Activated CD4-positive, alpha-beta T cell treated with anti-CD3 and anti-CD28 coated beads for 48 hours (primary cell): ENCODE results near the gene ZDHHC9.

ENCODE experiments used
- DNase-seq: peaks from one replicate; pipeline ENCODE4 v3.0.0-alpha.2; 2020

Gene ZDHHC9

GRCh38 chrX:129818123-129818522 lies 25.6 kb downstream of the ZDHHC9 start:
- DNase-seq, result no peak

- DNase-seq, result no peak
Observed at GRCh38 chrX:129813662-129814368, 29.9 kb downstream of the ZDHHC9 start.

GRCh38 chrX:129808829-129809796 lies 34.6 kb downstream of the ZDHHC9 start:
- no peak for DNase-seq

GRCh38 chrX:129808158-129808828 lies 35.4 kb downstream of the ZDHHC9 start:
- no peak for DNase-seq

- DNase-seq, result no peak
Observed at GRCh38 chrX:129804806-129805205, 38.9 kb downstream of the ZDHHC9 start.

GRCh38 chrX:129802863-129803262 lies 40.8 kb downstream of the ZDHHC9 start:
- no peak for DNase-seq

GRCh38 chrX:129800186-129800585 lies 43.5 kb downstream of the ZDHHC9 start:
- no peak for DNase-seq

GRCh38 chrX:129798888-129799287 lies 44.8 kb downstream of the ZDHHC9 start:
- peak; percentile 63 for DNase-seq

GRCh38 chrX:129798456-129798855 lies 45.2 kb downstream of the ZDHHC9 start:
- DNase-seq, result no peak

- no peak for DNase-seq
Observed at GRCh38 chrX:129797251-129797906, 46.3 kb downstream of the ZDHHC9 start.

GRCh38 chrX:129795584-129795983 lies 48.1 kb downstream of the ZDHHC9 start:
- DNase-seq, result no peak

- DNase-seq, result no peak
Observed at GRCh38 chrX:129793604-129794191, 50.0 kb downstream of the ZDHHC9 start.

GRCh38 chrX:129792586-129793291 lies 50.9 kb downstream of the ZDHHC9 start:
- DNase-seq, result no peak

GRCh38 chrX:129791961-129792570 lies 51.6 kb downstream of the ZDHHC9 start:
- DNase-seq, result no peak

GRCh38 chrX:129791336-129791735 lies 52.4 kb downstream of the ZDHHC9 start:
- DNase-seq, result no peak

- DNase-seq, result no peak
Observed at GRCh38 chrX:129790808-129791207, 52.9 kb downstream of the ZDHHC9 start.

GRCh38 chrX:129790146-129790545 lies 53.5 kb downstream of the ZDHHC9 start:
- DNase-seq, result no peak

GRCh38 chrX:129788527-129788926 lies 55.2 kb downstream of the ZDHHC9 start:
- no peak for DNase-seq

GRCh38 chrX:129787336-129788055 lies 56.2 kb downstream of the ZDHHC9 start:
- DNase-seq, result no peak

GRCh38 chrX:129786210-129786651 lies 57.5 kb downstream of the ZDHHC9 start:
- DNase-seq, result no peak
